GM23248 (cell line): Measurements from ENCODE around the gene XAF1. TPM values are rescaled to one million over a fixed set of nuclear protein-coding genes. Genes with fewer than 3 reads are reported as not detected.

ENCODE experiments used
- DNase-seq: peaks from one replicate; pipeline ENCODE4 v3.0.0-alpha.2; 2015
- H2AFZ ChIP-seq: fragments of 200-600 bp; sonication (generic); 2 replicates; pipeline ENCODE4 v1.6.1; 2016; ENCODE audit warnings: antibody characterized with exemption
- H3F3A ChIP-seq: fragments of 200-600 bp; sonication (generic); 2 replicates; pipeline ENCODE4 v1.6.1; 2016; ENCODE audit warnings: mild to moderate bottlenecking, antibody characterized with exemption, mixed run types; ENCODE audit not compliant: insufficient read depth
- H3K27ac ChIP-seq: fragments of 200-600 bp; sonication (generic); 2 replicates; pipeline ENCODE4 v1.5.1; 2016; ENCODE audit warnings: mild to moderate bottlenecking
- H3K27me3 ChIP-seq: fragments of 200-600 bp; sonication (generic); replicated peaks from 2 replicates; pipeline ENCODE4 v1.6.1; 2016; ENCODE audit warnings: mild to moderate bottlenecking; ENCODE audit not compliant: insufficient read depth
- H3K36me3 ChIP-seq: fragments of 200-600 bp; sonication (generic); 2 replicates; pipeline ENCODE4 v1.6.1; 2016; ENCODE audit warnings: low read depth, mild to moderate bottlenecking
- H3K4me1 ChIP-seq: fragments of 200-600 bp; sonication (generic); 2 replicates; pipeline ENCODE4 v1.6.1; 2016; ENCODE audit warnings: mild to moderate bottlenecking; ENCODE audit not compliant: insufficient read depth
- H3K4me2 ChIP-seq: fragments of 200-600 bp; sonication (generic); one replicate; pipeline ENCODE4 v1.6.1; 2016; ENCODE audit warnings: mild to moderate bottlenecking; ENCODE audit not compliant: unreplicated experiment
- H3K4me3 ChIP-seq: fragments of 200-600 bp; sonication (generic); 2 replicates; pipeline ENCODE4 v1.5.1; 2016; ENCODE audit warnings: mild to moderate bottlenecking
- H3K79me2 ChIP-seq: fragments of 200-600 bp; sonication (generic); 2 replicates; pipeline ENCODE4 v1.6.1; 2016; ENCODE audit warnings: mild to moderate bottlenecking; ENCODE audit not compliant: insufficient read depth
- H3K9ac ChIP-seq: fragments of 200-600 bp; sonication (generic); 2 replicates; pipeline ENCODE4 v1.6.1; 2016; ENCODE audit warnings: mild to moderate bottlenecking
- H3K9me2 ChIP-seq: fragments of 200-600 bp; sonication (generic); 2 replicates; pipeline ENCODE4 v1.6.1; 2016; ENCODE audit warnings: mixed run types, mild to moderate bottlenecking, moderate library complexity; ENCODE audit not compliant: insufficient read depth
- H3K9me3 ChIP-seq: fragments of 200-600 bp; sonication (generic); one replicate; pipeline ENCODE4 v1.6.1; 2017; ENCODE audit warnings: low read depth
- H4K20me1 ChIP-seq: fragments of 200-600 bp; sonication (generic); 2 replicates; pipeline ENCODE4 v1.6.0; 2016; ENCODE audit not compliant: insufficient read depth
- EZH2 ChIP-seq: fragments of 200-600 bp; sonication (generic); IDR thresholded peaks from 2 replicates; pipeline ENCODE4 v1.6.1; 2018; ENCODE audit warnings: antibody characterized with exemption, mild to moderate bottlenecking; ENCODE audit not compliant: insufficient read depth, poor library complexity, severe bottlenecking
- EZH2phosphoT487 ChIP-seq: fragments of 200-600 bp; sonication (generic); IDR thresholded peaks from 2 replicates; pipeline ENCODE4 v1.6.1; 2018; ENCODE audit warnings: antibody characterized with exemption, moderate library complexity, mild to moderate bottlenecking, low read depth; ENCODE audit not compliant: insufficient read depth
- WGBS, 2 experiments: methylation state at CpG; one replicate each; pipeline ENCODE4 v1.1.6; 2015 to 2017; ENCODE audit warnings: low lambda C conversion rate in 2 of 2, low coverage in 1 of 2; ENCODE audit errors: missing lambda C conversion rate in 2 of 2; 5-methylcytosine and 5-hydroxymethylcytosine counted together
- in situ Hi-C: fragments of 300-500 bp; cut with MboI; formaldehyde crosslinking; loops from 2 replicates; pipeline ENCODE4 v1.15.0; 2020
- polyA plus RNA-seq: library from polyadenylated mRNA; unstranded; fragments of >200 nt; fragmentation: Nextera tagmentation; extraction: Ambion mirVana; gene quantifications from 2 replicates; pipeline ENCODE4 v1.2.1, GENCODE V29; 2016
- total RNA-seq: library from RNA; depleted of rRNA; stranded (reverse); fragments of >200 nt; shearing (Covaris generic); gene quantifications from 2 replicates; pipeline ENCODE4 v1.2.3, GENCODE V29; 2014

The XAF1 gene
- total and polyA plus RNA-seq, 2 experiments from 2014 or later = 21.5 to 22.0 TPM

- in situ Hi-C loops = no loop called here
- peaks cover 2% of the 10 kb centered on the region; the same call in 1 of the 2 replicates for H3K36me3 ChIP-seq
- H3K9me2 ChIP-seq = no peaks in the 10 kb centered on the region
- peaks cover 2% of the 10 kb centered on the region for H3K9me3 ChIP-seq
- 0 out of 2 replicates have a peak, but pooled peaks cover 7% of the 10 kb centered on the region for H3K27me3 ChIP-seq
- 55 to 71% methylated on average over 2 of the region's 2 CpGs for WGBS, 2 experiments
- H4K20me1 ChIP-seq = no peaks in the 10 kb centered on the region
- no peak overlapping the region for H3K27ac ChIP-seq
- no peak overlapping the region for H3K4me2 ChIP-seq
- TF ChIP-seq EZH2 (no peak), EZH2phosphoT487 (no peak)
- H3F3A ChIP-seq = no peaks in the 10 kb centered on the region
- H3K79me2 ChIP-seq = no peaks in the 10 kb centered on the region
- H3K4me1 ChIP-seq = no peaks in the 10 kb centered on the region
- no peak overlapping the region for H3K9ac ChIP-seq
- DNase-seq = no peak
- no peak overlapping the region for H3K4me3 ChIP-seq
- H2AFZ ChIP-seq = no peak overlapping the region
Measured at GRCh38 chr17:6779411-6779810, 23.6 kb downstream of the XAF1 start.

- in situ Hi-C loops = no loop called here
- Histone ChIP-seq H3K27ac (no peak overlapping the region), H3K9me2 (no peaks in the 10 kb centered on the region), H3K27me3 (0 out of 2 replicates have a peak, but pooled peaks cover 7% of the 10 kb centered on the region), H3K4me1 (no peaks in the 10 kb centered on the region), H4K20me1 (no peaks in the 10 kb centered on the region), H3K9me3 (no peaks in the 10 kb centered on the region), H3K4me2 (no peak overlapping the region), H2AFZ (no peak overlapping the region), H3K4me3 (no peak overlapping the region), H3F3A (no peaks in the 10 kb centered on the region), H3K9ac (no peak overlapping the region), H3K79me2 (no peaks in the 10 kb centered on the region), H3K36me3 (no peaks in the 10 kb centered on the region)
- DNase-seq = no peak
- TF ChIP-seq EZH2 (no peak), EZH2phosphoT487 (no peak)
- WGBS, 2 experiments = 73 to 77% methylated on average over 8 of the region's 8 CpGs
Measured at GRCh38 chr17:6780001-6780400, 24.2 kb downstream of the XAF1 start.

GRCh38 chr17:6780886-6781285 lies 25.0 kb downstream of the XAF1 start:
- TF ChIP-seq EZH2phosphoT487 (no peak), EZH2 (no peak)
- no peak overlapping the region for H3K4me2 ChIP-seq
- 0 out of 2 replicates have a peak, but pooled peaks cover 7% of the 10 kb centered on the region for H3K27me3 ChIP-seq
- H3K9me2 ChIP-seq = no peaks in the 10 kb centered on the region
- H3K4me3 ChIP-seq = no peak overlapping the region
- DNase-seq = no peak
- no peaks in the 10 kb centered on the region for H3F3A ChIP-seq
- no peak overlapping the region for H3K27ac ChIP-seq
- no peaks in the 10 kb centered on the region for H4K20me1 ChIP-seq
- no peaks in the 10 kb centered on the region for H3K4me1 ChIP-seq
- no peaks in the 10 kb centered on the region for H3K9me3 ChIP-seq
- no peak overlapping the region for H3K9ac ChIP-seq
- in situ Hi-C loops = no loop called here
- WGBS, 2 experiments = 75% methylated on average over 3 of the region's 3 CpGs
- no peaks in the 10 kb centered on the region for H3K79me2 ChIP-seq
- no peak overlapping the region for H2AFZ ChIP-seq
- no peaks in the 10 kb centered on the region for H3K36me3 ChIP-seq

GRCh38 chr17:6782244-6782643 lies 26.4 kb downstream of the XAF1 start:
- in situ Hi-C loops = no loop called here
- Histone ChIP-seq H3K36me3 (no peaks in the 10 kb centered on the region), H3K9ac (no peak overlapping the region), H3K9me3 (no peaks in the 10 kb centered on the region), H3K79me2 (no peaks in the 10 kb centered on the region), H3F3A (no peaks in the 10 kb centered on the region), H3K27me3 (no peaks in the 10 kb centered on the region), H3K4me1 (peaks cover 4% of the 10 kb centered on the region; the same call in 1 of the 2 replicates), H3K9me2 (no peaks in the 10 kb centered on the region), H3K4me2 (no peak overlapping the region), H2AFZ (no peak overlapping the region), H3K27ac (no peak overlapping the region), H4K20me1 (no peaks in the 10 kb centered on the region), H3K4me3 (no peak overlapping the region)
- WGBS, 2 experiments = 92 to 97% methylated on average over 4 of the region's 4 CpGs
- no peak for DNase-seq
- no peak for TF ChIP-seq EZH2phosphoT487
- TF ChIP-seq EZH2 = no peak

GRCh38 chr17:6786618-6787017 lies 30.8 kb downstream of the XAF1 start:
- no peak for TF ChIP-seq EZH2
- TF ChIP-seq EZH2phosphoT487 = no peak
- Histone ChIP-seq H3K4me1 (peaks cover 4% of the 10 kb centered on the region; the same call in 1 of the 2 replicates), H4K20me1 (no peaks in the 10 kb centered on the region), H3K4me3 (no peak overlapping the region), H3K27ac (no peak overlapping the region), H2AFZ (peak overlapping the region; percentile 40), H3K9me3 (no peaks in the 10 kb centered on the region), H3K79me2 (no peaks in the 10 kb centered on the region), H3K4me2 (peak overlapping the region; percentile 6), H3K27me3 (no peaks in the 10 kb centered on the region; the same call in 1 of the 2 replicates), H3F3A (no peaks in the 10 kb centered on the region), H3K9ac (no peak overlapping the region), H3K9me2 (no peaks in the 10 kb centered on the region), H3K36me3 (no peaks in the 10 kb centered on the region)
- in situ Hi-C loops = no loop called here
- 45 to 46% methylated on average over 8 of the region's 8 CpGs for WGBS, 2 experiments
- DNase-seq = peak; percentile 95
